HG03469 (cell line): ENCODE measurements around the gene ADGRG1.

Experiments
- ATAC-seq: cut with Tn5 transposase; IDR thresholded peaks from one replicate; pipeline ENCODE4 v1.9.1; 2021; ENCODE audit warnings: mild to moderate bottlenecking, moderate library complexity, moderate number of reproducible peaks; ENCODE audit not compliant: unreplicated experiment

Gene ADGRG1

DNA sequence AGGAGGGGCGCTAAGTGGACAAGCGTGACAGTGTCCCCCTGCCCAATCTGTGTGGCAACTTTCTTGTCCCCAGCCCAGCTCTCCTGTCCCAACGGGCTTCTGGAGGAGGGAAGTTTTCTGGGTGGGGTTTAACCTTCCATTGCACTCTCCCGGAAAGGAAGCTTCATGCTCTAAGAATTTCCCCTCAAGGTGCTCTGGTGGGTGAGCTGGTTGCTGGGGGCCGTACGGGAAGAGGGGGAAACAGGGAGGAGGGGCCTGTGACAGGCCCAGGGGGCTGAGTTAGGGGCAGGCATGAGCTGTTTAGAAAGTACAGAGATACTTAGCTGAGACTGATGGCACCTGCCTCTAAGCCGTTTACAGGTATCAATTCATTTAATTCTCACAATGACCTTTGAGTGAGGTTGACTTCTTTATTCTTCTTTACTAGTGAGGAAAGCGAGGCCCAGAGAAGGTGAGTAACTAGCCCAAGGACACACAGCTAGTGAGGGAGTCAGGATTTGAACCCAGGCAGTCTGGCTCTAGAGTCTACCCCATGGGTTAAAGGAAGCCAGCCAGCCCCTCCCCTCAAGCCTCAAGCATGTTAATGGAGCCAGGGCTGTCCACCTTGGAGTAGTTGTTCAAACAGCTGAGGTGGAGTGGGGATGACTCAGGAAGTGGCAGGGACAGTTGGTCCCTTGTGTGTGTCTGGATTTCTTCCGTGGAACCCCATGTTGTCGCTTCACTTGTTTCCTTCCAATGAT lies 18.9 kb downstream of the ADGRG1 start:
- no peak for ATAC-seq

DNA sequence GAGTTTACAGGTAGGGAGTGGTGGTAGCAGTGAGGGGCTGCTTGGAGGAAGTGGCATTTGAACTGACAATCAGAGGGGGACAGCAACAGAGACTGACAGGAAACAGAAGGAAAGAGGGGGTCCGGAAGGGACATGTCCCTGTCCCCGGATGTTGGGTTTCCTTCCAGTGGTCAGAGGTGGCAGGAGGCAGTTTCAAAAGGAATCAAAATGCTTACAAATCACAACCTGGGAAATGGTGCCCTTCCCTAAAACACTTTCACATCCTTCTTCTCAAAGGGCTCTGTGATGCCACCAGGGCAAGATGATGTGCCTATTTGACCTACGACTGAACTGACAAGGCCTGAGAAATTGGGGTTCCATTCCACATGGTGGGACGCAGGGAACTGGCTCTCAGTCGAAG lies 19.7 kb downstream of the ADGRG1 start:
- no peak for ATAC-seq

DNA sequence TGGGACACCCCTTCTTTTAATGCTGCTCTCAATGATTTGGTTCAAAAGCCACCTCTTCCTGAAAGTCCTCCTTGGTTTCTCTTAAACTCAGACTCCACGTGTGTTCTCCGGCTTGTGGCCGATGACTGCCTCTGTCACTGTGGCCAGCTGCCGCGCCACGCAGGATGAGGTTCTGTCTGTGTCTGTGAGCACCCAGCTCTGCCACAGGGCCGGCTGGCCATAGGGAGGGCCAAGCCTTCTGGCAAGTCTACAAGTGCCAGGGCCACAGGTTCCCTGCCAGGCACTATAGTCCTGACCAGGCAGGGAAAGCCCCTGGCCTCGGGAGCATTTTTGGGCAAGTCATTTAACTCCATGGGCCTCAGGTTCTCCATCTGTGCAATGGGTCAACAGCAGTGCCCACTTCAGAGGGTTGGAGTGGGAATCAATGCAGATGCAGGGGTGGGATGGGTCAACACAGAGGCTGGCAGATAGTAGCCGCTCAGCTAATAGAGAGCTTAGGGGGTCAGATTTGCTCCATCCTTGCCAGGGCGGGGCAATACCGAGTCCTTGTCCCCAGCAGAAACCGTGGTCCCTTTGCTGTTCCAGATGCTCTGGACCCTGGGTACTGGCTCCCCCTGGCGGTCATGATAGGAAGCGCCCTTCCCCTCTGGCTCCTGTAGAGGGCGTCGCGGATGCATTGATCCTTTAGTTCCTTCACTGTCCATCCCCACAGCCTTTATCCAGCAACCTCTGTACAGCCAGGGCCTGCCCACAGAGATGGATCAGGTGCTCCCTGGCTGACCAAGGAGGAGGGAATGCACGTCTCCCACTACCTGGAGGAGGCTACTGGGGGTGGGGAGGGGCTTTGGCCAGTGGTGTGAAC lies 20.4 kb downstream of the ADGRG1 start:
- no peak for ATAC-seq

DNA sequence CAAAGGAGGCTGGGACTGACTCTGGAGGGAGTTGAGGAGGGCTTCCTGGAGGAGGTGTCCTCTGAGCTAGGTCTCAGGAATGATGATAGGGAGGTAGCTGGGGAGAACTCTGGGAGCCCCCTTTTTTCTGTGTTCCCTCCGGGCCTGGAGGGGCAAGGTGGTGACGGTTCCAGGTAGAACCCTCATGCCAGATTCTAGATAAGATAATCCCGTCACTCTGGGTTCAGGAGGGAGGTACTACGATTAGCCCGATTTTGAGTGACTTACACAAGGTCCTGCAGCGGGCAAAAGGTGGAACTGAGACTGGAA lies 21.0 kb downstream of the ADGRG1 start:
- ATAC-seq = no peak

DNA sequence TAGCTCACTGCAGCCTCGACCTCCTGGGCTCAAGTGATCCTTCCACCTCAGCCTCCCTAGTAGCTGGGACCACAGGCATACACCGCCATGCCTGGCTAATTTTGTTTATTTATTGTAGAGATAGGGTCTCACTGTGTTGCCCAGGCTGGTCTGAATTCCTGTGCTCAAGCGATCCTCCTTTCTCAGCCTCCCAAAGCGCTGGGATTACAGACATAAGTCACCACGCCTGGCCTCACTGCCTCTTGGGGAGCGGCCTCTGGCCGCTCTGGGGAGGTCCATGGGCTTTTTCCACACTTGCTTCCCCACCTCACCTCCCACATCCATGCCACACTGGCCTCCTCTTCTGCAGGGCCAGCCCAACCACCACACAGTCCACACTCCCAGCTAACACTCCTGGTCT lies 21.4 kb downstream of the ADGRG1 start:
- no peak for ATAC-seq

DNA sequence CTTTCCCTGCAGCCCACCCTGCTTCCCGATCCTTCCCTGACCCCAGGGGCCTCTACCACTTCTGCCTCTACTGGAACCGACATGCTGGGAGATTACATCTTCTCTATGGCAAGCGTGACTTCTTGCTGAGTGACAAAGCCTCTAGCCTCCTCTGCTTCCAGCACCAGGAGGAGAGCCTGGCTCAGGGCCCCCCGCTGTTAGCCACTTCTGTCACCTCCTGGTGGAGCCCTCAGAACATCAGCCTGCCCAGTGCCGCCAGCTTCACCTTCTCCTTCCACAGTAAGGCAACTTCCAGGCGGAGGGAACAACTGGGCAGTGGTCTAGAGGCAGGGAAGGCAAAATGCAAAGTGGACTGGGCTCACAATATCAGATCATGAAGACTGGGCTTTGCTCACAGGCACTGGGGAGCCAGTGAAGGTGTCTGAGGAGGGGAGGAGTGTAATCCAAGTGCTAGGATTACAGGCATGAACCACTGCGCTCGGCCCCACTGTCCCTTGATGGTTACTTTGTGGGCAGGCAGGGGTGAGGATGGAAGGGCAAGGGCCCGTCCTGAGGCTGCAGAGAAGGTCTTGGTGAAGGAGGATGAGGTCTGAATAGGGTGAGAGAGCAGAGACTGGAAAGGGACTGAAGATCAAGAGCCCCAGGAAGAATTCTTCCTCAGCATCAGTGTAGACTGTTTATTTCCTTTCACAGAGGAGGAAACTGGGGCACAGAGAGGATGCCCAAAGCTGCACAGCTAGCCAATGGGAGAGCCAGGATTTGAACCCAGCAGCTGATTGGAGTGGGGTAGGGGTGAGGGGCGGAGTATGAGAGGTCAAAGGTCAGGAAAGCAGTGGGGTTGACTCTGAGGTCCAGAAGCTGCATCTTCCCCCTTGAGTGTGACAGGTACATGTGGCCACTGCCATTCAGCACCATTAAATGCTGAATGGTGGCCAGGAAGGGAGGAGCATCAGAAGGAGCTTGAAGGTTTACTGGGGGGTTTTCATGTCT lies 23.2 kb downstream of the ADGRG1 start:
- no peak for ATAC-seq

DNA sequence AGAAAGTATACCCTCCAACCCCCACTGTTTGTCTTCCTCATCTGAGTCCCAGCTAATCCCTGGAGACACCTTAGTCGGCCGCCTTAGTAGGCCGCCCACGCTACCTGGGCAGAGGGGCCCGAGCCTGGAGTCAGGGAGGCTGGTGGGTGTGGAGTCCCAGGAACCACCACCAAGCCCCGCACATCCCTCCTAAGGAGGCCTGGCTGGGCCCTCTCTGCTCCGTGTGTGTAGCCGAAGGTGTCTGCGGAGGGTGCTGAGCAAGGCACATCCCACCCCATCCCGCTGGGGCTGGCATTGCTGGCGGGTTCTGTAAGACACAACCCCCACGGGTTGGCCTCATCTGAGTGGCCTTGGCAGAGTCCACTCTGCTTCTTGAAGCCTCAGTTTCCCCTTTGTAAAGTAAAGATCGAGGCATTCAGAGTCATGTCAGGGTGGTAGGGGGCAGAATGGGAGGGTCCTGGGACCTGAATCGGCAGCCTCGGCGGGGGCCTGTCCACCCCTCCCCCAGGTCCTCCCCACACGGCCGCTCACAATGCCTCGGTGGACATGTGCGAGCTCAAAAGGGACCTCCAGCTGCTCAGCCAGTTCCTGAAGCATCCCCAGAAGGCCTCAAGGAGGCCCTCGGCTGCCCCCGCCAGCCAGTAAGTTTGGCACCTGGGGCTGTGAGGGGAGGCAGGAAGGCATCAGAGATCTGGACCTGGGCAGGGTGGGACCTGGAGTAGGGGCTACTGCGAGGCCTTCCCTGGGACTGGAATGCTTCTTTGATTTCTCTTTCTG lies 24.5 kb downstream of the ADGRG1 start:
- no peak for ATAC-seq

DNA sequence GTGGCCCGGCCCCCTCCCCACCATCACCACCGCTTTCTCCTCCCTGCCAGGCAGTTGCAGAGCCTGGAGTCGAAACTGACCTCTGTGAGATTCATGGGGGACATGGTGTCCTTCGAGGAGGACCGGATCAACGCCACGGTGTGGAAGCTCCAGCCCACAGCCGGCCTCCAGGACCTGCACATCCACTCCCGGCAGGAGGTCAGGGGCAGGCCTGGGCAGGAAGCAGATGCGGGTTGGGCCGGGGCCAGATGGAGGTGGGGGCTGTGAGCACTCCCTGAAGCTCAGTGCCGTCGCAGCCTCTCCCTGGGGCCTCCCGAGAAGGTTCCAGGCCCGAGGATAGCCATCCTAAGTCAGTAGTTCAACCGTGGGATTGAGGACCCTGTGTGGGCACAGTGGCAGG lies 25.5 kb downstream of the ADGRG1 start:
- no peak for ATAC-seq

DNA sequence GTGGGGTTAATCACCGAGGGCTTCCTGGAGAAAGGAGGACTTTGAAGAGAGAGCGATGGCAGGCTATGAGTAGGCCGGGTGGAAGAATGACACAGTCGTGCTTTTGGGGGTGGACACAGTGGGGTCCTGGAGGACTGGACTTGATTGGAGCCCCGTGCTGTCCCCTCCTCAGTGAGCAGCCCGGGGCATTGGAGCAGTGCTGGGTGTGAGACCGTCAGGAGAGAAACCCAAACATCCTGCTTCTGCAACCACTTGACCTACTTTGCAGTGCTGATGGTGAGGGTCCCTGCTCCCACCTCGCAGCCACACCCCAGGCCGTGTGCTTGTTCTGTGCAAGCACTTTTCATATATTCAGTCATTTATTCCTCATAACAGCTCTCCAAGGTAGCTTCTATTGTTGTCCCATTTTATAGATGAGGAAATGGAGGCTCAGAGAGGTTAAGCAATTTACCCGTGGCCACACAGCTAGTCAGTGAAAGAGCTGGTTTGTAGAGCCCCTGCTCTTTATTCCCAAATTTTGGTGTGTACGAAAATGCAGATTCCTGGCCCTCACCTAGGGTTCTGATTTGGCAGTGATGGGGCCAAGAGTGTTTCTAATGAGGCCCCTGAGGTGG lies 28.0 kb downstream of the ADGRG1 start:
- no peak for ATAC-seq

DNA sequence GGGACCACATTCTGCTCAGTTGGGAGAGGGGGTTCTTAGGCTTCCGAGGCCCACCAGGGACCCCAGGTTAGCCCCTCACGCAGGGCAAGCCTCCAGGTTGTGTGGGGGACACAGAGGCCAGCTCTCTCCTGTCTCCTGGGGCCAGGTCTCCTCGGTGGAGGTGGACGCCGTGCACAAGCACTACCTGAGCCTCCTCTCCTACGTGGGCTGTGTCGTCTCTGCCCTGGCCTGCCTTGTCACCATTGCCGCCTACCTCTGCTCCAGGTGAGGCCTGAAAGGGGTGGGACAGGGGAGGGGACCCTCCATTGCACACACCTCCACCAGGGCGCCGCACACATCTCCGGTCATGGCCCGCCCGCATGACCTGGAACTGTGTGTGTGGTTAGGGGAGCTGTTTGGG lies 28.8 kb downstream of the ADGRG1 start:
- no peak for ATAC-seq

DNA sequence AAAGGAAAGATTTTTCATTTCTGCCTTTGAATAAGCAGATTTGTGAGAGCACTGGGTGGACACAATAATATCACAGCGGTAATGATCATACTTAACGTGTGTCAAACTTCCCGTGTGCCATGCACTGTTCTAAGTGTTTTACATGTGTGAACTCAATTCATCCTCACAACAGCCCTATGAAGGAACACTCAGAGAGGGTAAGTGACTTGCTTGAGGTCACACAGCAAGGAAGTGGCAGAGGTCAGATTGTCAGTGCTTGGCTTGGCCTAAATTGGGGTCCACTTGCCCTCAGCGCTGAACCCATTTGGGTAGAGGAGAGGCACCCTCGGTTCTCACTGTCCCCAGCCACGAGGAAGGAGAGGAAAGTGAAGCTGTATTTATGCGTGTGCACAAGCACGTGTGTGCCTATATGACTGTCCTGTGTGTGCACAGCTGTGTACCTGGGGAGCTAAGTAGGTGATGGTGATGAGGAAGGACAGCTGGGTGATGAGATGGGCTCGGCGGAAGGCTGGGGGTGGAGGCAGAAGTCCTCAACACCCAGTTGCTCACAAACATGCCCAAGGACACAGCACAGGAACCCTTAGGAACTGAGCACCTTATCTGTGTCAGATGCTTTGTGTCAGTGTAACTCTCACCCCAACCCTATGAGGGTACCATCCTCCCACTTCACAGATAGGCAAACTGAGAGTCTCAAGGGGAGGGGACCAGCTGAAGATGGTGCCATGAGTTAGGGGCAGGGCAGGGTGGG lies 29.9 kb downstream of the ADGRG1 start:
- ATAC-seq = no peak

DNA sequence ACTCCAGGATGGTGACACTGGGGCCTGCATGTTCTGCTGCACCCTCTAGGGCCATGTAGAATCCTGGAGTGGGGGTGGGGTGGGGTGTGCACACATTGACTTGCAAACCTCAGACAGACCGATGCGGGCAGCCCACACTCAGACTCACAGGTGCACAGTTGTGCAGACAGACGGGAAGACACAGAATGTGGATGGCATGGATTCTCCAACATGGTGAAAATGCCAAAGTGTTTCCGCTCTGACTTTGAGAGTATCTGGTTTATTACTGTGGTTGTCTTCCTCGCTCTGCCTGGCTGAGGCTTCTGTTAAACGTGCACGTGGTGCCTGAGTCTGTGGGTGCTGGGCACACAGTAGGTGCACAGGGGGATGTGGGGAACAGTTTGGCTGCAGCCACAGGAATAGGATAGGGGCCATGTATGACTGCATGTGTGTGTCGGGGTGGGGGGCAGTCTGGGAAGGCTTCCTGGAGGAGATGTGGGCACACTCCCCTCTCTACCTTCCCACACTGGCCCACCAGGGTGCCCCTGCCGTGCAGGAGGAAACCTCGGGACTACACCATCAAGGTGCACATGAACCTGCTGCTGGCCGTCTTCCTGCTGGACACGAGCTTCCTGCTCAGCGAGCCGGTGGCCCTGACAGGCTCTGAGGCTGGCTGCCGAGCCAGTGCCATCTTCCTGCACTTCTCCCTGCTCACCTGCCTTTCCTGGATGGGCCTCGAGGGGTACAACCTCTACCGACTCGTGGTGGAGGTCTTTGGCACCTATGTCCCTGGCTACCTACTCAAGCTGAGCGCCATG lies 30.6 kb downstream of the ADGRG1 start:
- no peak for ATAC-seq

DNA sequence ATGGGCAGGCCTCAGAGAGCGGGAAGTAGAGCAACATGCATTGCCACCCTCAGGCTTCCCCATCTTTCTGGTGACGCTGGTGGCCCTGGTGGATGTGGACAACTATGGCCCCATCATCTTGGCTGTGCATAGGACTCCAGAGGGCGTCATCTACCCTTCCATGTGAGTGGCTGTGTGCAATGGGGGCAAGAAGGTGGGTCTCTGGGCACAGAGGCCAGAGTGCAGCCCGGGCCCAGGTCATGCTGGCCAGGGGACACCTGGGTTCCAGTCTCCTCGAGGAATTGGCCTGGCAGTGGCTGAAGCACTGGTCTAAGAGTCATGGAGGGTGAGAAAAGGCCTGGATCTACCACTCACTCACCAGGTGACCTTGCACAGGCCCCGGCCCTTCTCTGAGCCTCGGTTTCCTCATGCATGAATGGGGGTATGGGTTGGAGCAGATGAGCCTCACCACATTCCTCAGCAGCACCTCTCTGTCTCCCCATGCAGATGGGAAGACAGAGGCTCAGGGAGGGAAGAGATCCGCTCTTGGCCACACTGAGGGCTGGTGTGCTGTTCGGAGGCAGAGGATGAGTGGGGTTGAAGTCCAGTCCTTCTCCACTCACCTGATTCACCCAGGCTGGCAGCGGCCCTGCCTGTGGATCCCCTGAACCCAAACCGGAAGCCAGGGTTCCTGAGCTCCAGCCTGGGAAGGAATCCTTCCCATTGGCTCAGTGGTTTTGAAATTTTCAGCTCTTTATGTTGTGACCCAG lies 32.5 kb downstream of the ADGRG1 start:
- ATAC-seq = no peak

DNA sequence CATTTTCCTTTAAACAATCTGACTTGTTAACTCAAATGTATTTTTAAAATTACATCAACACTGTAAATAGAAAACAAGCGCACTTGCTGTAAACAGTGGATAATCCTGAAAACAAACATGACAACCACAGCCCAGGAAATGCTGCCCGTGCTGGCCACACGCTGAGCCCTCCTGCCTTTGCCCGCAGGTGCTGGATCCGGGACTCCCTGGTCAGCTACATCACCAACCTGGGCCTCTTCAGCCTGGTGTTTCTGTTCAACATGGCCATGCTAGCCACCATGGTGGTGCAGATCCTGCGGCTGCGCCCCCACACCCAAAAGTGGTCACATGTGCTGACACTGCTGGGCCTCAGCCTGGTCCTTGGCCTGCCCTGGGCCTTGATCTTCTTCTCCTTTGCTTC lies 33.1 kb downstream of the ADGRG1 start:
- no peak for ATAC-seq

DNA sequence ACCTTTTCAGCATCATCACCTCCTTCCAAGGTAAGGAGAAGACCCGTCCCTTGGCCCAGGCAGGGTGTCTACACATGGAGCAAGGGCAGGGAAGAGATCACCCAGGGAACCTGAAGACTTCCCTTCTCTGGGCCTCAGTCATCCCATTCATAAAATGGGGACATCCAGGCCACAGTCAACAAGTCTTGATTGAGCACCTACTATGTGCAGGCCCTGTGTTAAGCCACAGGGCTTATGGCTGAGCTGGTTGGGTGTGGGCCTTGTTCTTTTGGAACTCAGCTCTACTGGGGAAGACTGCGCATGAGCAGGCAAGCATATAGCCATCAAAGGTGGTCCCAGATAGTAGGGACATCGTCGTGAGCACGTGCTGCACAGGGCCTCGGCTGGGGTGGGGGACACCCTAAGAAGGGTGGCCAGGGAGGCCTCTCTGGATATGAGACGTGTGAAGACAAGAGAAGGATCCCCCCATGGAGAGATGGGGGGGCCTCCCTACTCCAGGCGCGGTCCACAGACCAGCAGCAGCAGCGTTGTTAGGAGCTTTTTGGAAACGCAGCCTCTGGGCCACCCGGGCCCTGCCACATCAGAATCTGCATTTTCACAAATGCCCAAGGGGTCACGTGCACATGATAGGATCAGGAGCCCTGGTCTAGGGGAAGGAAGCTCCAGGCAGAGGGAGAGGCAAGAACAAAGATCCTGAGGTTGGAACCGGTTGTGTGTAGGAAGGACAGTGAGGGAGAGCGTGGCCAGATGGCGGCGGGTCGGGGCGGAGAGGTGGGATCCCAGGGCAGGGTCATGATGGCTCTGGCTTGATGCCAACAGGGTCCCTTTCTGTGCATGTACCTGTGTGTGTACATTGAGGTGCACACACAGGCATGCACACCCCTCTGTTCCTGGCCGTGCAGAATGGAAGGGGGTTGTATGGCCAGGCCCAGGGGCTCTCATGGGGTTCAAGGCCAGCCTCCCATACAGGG lies 33.8 kb downstream of the ADGRG1 start:
- no peak for ATAC-seq

DNA sequence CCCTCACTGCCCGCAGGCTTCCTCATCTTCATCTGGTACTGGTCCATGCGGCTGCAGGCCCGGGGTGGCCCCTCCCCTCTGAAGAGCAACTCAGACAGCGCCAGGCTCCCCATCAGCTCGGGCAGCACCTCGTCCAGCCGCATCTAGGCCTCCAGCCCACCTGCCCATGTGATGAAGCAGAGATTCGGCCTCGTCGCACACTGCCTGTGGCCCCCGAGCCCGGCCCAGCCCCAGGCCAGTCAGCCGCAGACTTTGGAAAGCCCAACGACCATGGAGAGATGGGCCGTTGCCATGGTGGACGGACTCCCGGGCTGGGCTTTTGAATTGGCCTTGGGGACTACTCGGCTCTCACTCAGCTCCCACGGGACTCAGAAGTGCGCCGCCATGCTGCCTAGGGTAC lies 35.0 kb downstream of the ADGRG1 start:
- ATAC-seq = no peak
